ENCODE results near the gene PLCH1.

The PLCH1 gene

GRCh38 chr3:155448531-155448930 lies 296.3 kb downstream of the PLCH1 start:
- no peak overlapping the region for H3K27ac ChIP-seq
- TF ChIP-seq CTCF (IDR thresholded peaks at IDR 0.05) (no peak), ZFX (IDR thresholded peaks at IDR 0.05; ENCODE audit: borderline replicate concordance) (no peak)

DNA sequence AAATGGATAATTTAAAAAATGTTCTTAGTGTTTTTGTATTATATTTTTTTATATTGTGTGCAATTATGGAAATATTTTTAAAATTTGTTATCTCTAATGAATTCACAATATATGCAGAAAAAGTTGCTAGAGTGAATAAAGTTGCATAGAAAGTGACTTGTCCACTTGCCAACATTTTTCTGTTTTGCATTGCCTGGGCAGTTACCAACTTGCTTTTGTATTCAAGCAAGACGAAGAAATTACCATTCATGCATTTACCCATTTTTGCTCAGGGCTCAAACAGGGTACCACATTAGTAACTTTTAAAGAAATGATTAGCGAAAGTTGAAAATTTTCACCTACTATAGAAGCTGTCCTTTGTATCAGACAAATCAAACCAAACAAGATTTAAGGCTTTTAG lies 298.5 kb downstream of the PLCH1 start:
- H3K27ac ChIP-seq: no peak overlapping the region
- TF ChIP-seq ZFX (IDR thresholded peaks at IDR 0.05; ENCODE audit: borderline replicate concordance) (no peak), CTCF (IDR thresholded peaks at IDR 0.05) (no peak)

- no peak overlapping the region for H3K27ac ChIP-seq
- TF ChIP-seq ZFX (IDR thresholded peaks at IDR 0.05; ENCODE audit: borderline replicate concordance) (no peak), CTCF (IDR thresholded peaks at IDR 0.05) (no peak)
Observed at GRCh38 chr3:155444771-155445170, 300.1 kb downstream of the PLCH1 start.

DNA sequence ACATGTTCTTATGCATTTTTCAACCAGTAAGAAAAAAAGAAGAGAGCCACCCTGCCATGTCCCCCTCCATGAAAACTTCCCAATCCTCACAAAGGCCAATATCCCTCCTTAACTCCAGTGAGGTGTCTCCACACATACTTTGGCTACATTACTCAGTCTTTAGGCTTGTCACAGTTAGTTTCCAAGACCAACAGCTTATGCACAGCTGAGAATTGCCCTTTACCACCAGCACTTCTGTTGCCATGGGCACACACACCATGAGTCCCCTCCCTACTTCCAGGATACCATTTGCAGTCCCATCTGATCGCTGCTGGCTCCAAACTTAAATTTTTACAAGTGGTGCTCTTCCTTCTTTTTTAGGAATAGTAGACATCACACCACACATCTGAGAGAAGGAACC lies 301.1 kb downstream of the PLCH1 start:
- TF ChIP-seq CTCF (IDR thresholded peaks at IDR 0.05) (no peak), ZFX (IDR thresholded peaks at IDR 0.05; ENCODE audit: borderline replicate concordance) (no peak)
- H3K27ac ChIP-seq: no peak overlapping the region

DNA sequence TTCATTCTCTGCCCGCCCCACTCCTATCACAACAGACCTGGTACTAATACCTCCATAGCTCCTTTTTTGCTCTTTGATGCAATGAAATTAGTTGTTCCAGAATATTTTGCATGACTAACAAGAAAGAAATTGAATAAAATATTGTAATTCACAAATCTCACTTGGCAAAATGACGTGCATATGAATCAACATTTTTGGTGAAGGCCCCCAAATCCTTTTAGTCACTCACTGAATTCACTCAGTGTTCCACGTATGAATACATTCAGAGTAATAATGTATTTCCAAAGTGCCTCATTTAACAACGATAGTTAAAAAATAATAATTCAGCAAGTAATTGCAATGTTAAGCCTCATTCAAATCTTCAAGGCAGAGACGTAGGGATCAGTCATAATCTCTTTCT lies 302.8 kb downstream of the PLCH1 start:
- H3K27ac ChIP-seq: no peak overlapping the region

DNA sequence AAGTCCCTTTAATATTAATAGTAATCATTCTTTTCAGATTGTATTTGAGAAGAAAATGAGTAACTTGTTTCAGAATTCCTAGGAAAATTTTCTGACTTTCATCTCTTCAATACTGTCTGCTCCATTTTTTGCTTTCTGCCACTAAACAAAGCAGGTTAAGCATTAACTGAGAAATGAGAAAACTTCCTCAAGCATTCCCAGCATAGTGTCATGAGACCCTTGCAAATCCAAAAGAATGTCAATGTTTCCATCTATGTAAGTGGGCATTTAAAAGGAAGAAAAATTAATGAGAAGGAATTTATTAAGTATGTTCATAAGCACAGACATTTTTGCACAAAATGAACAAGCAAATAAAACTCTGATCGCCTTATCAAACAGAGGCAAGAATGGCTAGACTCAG lies 303.4 kb downstream of the PLCH1 start:
- TF ChIP-seq ZFX (IDR thresholded peaks at IDR 0.05; ENCODE audit: borderline replicate concordance) (no peak), CTCF (IDR thresholded peaks at IDR 0.05) (no peak)

More for the DNA sequence above, 302.8 kb downstream of the PLCH1 start:
- TF ChIP-seq ZFX (IDR thresholded peaks at IDR 0.05; ENCODE audit: borderline replicate concordance) (no peak), CTCF (IDR thresholded peaks at IDR 0.05) (no peak)

DNA sequence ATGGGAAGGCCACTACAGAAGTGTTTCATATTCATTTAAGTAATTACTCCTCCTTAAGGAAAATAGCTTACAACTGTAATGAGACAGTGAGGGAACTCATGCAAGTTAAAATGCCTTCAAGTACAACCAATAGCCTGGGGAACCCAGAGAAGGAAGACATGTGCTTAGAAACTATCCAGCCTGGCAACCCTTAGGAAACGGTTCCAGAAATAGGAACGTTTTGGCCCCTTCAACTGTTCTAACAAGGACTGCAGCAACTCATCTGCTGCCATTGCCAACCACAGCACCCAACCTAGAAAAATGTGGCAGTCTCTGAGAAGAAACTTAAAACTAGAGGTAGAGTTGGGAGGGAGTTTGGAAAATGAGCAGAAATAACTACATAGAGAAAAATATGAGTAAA lies 303.8 kb downstream of the PLCH1 start:
- TF ChIP-seq CTCF (IDR thresholded peaks at IDR 0.05): no peak
- TF ChIP-seq ZFX (IDR thresholded peaks at IDR 0.05; ENCODE audit: borderline replicate concordance): no peak
- H3K27ac ChIP-seq: no peak overlapping the region

More for the DNA sequence above, 303.4 kb downstream of the PLCH1 start:
- H3K27ac ChIP-seq: no peak overlapping the region

Measured in 22Rv1 (cell line).